HG03439 (cell line): Measurements from ENCODE around the gene SYVN1.
"Not testable (repeated sequence)": the region's sequence is repeated elsewhere in the genome, so short reads cannot be mapped to it uniquely, and the experiment has no call there.

Experiments used
- ATAC-seq: cut with Tn5 transposase; IDR thresholded peaks from one replicate; pipeline ENCODE4 v1.9.1; 2021; ENCODE audit warnings: mild to moderate bottlenecking, moderate library complexity; ENCODE audit not compliant: unreplicated experiment

SYVN1 gene

DNA sequence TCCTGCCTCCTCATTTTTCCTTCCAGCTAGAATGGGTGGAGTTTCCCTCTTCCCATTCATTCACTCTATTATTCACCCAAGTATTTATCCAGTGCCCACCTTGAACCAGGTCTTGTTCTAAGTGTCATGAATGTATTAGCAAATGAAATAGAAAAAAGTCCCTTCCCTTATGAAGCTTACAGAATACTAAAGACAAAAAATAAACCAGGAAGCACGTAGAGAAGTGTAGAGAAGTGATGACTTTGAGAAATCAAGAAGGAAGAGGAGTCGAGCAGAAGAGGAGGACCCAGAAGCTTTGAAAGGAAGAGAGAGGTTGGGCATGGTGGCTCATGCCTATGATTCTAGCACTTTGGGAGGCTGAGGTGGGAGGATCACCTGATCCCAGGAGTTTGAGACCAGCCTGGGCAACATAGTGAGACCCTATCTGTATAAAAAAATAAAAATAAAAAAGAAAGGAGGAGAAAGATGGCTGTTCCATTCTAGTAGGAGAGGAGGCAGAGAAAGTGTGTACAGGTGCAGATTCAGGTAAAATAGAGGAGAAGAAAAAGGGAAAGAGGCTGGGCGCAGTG is 17.1 kb upstream of the SYVN1 start:
- ATAC-seq = no peak

DNA sequence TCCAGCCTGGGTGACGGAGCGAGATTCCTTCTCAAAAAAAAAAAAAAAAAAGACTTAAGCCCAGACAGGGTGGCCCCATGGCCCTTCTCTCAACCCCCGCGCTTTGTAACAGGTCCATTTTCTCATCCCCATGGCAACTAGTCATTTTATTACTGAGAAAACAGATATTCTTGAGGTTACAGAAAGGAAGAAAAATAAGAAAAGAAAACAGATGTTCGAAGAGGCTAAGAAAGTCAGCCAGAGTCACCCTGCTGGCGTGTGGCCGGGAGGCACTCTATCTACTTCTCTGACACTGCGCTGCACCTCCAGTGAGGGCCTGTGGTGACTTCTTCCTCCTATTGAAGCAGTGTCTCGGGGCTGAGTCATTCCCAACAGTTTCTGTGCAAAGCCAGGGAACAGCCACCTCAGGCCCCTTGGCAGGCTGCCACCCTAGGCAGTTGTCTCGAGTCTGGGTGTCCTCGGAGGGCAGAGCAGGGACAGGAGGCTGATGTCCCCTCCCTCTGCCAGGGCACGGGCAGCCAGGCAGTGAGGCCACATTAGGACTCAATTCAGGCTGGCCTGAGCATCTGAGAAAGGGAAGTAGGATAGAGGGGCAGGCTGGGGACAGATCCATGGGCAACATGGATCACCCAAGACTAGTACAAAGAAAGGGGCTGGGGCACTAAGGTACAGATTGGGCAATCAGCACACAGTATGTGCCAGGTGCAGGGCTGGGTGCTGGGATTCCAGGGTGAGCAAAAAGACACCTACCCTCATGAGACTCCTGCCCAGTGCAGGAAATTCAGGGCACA is 16.4 kb upstream of the SYVN1 start:
- no peak for ATAC-seq

DNA sequence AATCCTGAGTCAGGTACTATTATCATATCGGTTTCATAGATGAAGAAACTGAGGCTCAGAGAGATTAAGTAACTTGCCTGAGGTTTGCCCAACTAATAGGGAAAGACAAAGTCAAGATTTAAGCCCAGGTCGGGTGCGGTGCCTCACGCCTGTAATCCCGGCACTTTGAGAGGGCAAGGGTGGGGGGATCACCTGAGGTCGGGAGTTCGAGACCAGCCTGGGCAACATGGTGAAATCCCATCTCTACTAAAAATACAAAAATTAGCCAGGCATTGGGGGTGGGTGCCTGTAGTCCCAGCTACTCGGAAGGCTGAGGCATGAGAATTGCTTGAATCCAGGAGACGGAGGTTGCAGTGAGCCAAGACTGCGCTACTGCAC is 15.8 kb upstream of the SYVN1 start:
- not testable (repeated sequence) for ATAC-seq

DNA sequence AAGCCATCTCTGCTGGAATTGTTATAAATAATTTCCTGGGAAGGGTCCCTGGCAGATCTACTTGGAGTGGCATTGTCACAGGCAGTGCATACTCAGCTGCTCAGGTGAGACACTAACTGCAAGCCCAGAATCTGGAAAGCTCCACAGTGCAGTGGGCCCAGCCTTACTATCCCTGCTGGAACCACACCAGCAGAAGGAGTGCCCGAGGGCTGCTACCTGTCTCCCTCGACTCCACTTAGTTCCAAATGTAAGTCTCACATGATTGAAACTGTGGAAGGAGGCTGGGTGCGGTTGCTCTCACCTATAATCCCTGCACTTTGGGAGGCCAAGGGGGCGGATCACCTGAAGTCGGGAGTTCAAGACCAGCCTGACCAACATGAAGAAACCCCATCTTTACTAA is 14.3 kb upstream of the SYVN1 start:
- ATAC-seq = no peak

DNA sequence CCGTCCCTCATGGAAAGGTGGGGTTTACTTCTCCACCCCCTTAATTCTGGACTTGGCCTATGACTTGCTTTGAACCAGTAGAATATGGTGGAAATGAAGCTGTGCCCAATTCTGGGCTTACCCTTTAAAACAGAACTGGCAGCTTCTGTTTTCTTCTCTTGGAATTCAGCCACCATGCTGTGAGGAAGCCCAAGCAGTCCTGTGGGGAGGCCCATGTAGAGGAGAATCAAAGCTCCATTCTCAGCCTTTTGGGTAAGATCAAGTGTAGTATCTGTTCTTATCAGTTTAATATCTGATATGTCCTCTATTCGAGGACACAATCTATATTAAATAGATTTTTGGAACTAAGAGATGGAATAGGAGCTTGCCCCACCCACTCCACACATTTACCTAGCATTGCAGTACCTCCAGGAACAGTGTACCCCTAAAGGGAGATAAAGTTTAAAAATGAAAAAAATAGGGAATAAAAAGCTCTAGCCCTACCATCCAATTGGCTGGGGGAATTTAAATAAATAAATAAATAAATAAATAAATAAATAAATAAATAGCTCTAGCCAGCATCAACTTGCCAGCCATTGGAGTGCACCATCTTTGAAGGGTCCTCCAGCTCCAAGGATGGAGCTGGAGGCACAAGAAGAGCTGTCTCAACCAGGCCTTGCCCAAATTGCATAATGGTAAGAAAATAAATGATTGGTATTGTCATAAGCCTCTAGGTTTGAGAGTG is 13.2 kb upstream of the SYVN1 start:
- ATAC-seq = no peak

DNA sequence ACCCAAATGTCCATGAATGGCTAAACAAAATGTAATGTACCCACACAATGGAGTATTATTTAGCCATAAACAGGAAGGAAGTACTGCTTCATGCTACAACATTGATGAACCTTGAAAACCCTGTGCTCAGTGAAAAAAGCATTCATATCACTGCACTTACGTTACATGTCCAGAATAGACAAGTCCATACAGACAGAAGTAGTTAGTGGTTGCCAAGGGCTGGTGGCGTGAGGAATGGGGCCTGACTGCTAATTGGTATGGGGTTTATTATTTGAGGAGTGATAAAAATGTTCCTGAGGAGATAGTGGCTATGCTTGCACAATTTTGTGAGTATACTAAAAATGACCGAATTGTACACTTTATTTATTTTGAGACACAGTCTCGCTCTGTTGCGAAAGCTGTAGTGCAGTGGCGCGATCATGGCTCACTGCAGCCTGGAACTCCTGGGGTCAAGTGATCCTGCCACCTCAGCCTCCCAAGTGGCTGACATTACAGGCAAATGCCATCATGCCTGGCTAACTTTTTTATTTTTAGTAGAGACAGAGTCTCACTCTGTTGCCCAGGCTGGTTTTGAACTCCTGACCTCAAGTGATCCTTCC is 7.7 kb upstream of the SYVN1 start:
- ATAC-seq = no peak

DNA sequence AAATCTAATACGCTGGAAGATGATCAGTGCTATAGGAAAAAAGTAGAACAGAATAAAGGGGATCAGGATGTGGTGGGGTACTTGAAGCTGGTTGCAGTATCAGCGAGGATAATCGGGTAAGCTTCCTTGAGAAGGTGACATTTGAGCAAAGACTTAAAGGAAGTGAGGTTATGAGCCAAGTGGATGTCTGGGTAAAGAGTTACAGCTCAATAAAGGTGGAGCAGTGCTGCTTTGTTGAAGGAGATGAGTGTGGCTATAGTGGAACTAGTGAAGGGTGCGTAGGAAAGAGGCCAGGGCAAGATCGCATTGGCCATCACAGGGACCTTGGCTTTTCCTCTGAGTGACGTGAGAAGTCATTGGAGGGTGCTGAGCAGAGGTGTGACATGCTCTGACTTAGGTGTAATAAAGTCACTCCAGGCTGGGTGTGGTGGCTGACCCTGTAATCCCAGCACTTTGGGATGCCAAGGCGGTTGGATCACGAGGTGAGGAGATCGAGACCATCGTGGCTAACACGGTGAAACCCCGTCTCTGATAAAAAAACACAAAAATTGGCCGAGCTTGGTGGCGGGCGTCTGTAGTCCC is 2.3 kb upstream of the SYVN1 start:
- no peak for ATAC-seq

DNA sequence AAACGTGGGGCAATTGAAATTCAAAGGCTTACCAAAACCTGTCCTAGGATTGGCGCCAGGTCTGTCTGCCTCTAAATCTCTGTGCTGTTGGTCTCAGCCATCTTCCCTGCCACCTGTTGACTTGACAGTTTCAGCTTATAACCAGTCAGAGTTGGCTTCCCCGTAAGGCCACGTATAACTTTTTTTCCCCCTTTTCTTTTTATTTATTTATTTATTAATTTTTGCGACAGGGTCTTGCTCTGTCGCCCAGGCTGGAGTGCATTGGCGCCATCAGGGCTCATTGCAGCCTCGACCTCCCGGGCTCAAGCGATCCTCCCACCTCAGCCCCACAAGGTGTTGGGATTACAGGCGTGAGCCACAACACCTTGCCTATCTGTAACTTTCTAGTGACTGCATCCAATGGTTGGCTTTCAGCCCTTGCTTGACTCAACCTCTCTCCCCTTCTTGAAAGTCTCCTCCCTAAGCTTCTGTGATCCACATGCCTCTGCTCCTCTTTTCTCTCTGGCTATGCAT is 1.4 kb upstream of the SYVN1 start:
- no peak for ATAC-seq

DNA sequence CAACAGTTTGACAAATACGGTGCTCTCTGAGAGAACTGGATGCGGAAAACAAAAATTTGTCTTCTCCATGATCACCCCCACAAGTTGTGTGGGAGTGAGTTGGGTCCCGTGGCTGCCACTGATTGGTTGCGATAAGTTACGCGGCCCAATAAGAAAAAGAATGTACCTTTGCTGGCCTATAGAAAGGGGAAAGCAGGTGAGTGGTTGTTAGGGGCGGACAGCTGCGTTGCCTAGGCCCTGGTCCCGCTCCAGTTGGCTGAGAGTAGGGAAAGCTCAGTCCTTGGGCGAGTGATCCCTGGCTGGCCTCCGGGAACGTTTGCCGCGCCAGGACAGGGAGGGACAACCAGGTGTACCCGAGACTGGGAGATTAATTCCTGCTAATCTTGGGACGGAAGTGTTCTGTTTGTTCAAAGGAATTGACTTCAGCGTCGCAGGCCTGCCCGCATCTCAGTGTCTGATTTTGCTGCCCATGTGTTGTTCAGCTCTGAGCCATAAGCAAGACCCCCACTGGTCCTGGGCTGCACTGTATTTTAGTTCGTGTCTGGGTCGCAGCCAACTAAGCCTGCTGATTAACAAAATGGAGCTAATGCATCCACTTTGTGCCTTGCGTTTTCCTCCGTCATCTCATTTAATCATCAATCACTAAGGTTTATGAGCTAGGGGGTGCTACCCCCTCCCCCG is 773 bp upstream of the SYVN1 start:
- peak; percentile 56 for ATAC-seq

DNA sequence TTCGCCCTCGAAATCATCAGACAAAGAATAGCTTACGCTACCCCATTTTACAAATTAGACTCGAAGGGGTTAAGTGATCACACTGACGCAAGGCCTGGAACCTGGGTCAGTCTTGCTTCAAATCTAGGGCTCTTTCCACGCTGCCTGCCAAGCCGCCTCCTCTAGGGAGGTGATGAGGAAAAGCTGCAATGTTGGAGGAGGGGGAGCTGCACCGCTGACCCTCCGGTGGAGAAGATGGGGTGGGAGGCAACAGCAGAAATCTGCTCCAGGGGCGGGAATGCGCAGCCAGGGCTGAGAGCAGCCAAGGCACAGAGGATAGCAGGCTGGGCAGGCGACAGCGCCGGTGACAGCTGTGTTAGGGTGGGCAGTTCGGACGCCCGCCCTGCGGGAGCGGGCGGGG is 595 bp downstream of the SYVN1 start:
- ATAC-seq = no peak

DNA sequence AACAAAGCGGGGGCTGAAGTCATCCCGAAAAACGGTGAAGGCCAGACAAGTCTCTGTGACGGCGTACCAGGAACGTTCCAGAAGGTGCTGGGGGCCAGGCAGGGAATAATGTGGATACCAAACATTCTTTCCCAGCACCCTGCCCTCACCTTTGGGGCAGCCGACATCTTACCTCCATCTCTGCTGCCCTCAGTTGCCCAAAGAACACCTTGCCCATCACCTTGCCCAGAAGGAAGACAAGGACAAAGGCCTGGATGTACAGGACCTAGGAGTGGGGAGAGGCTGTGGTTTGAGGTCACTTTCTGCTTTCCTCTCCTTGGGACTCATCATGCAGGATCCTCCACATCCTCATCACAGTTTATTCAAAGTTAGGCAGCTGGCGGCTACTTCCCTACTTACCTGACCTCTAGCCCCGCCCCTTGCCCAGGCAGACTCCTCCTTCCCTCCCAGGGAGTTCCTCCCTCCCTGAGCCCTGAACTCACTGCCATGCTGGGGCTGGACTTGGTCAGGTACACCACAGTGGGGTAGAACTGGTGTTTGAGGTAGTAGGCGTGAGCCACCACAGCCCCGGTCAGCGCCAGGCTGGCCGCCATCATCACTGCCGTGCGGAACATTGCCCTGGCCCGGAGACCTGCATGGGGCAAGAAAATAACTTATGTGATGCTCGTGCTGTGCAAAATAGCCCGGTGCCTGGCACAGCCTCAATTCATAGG is 1.2 kb downstream of the SYVN1 start:
- ATAC-seq = no peak

DNA sequence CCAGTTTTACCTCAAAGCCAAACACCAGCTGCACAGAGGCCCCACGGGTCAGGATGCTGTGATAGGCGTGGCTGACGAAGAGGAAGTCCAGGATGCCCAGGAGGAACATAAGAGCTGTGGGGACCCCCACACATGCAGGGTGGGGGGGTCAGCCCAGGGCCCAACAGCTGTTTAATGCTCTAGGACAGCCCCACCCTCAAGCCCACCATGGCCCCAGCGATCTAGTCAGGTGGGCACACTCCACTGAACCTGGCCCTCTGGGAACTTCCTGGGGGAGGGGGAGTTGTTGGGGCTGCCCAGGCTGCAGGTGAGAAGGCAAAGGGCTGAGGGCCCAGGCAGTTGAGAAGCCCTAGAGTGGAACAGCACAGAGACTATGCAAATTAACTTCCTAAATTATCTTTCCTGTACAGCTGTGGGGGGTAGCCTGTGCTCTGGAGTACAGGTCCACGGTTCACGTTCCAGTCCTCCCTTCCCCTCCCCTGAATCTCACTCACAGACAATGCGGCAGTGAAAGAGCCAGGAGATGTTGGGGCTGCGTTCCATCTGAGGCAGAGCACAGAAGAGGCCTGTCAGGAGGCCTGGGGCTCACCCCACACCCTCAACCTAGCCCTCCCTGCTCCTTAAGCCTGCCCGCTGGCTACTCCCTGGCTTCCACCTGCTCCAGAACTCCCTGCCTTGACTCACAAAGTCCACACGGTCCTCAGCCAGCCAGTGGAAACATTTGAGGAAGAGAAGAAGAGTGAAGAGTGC is 1.9 kb downstream of the SYVN1 start:
- no peak for ATAC-seq

DNA sequence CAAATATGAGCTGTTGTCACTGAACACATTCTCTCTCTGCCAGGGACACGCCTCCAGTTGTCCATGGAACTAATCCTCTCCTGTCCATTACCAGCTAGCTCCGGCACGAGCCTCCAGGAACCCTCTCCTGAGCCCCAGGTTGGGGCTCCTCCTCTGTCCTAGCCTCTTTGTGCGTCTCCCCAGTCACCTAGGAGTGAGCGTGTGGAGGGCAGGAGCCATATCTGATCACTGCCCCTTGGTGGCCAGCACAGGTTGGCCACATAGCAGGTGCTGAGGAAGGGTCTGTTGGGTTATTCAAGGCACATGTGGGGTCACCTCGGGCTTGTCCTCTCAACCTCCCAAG is 2.5 kb downstream of the SYVN1 start:
- ATAC-seq = no peak

DNA sequence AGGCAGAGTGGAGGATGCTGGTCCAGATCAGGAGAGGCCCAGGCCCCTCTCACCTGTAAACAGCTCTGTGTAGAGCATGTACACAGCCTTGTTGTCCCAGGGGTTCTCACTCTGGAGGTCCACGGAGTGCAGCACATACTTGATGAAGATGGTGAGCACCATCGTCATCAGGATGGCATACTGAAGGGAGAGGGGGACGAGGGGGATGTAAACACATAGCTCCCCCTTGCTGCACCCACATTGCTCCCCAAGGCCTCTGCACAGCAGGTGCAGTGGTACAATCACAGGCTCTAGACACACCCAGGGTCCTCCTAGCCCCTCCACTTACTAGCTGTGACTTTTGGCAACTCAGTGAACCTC is 2.9 kb downstream of the SYVN1 start:
- ATAC-seq = no peak

DNA sequence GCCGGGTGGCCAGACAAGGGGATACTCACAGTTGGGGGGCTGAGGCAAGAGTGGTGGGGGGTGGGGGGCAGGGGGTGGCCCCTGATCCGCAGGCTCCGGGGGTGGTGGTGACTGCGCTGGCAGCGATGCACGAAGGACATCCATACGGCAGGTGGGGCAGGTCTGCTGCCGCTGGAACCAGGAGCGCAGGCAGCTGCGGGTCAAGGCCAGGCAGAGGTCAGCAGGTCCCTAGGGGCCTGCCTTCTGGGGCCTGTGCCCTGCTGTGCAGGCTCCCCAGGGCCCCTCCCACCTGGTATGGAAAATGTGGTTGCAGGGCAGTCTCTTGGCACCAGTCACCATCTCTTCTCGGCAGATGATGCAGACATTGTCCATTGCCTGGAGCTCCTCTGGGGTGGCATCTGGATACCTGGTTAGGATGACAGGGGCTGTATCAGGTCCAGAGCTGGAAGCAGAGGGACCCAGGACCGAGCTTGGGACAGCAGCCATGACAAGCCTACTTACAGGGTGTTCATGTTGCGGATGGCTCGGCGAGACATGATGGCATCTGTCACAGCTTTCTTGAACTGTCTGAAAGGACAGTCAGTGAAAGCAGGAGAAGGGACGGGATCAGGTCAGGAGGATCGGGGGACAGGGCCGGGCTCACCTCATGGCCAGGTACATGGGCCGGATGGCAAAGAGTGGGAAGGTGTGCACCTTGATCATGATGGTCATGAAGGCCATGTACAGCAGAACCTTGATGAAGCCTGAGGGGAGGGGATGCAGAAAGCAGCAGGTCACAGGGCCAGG is 3.5 kb downstream of the SYVN1 start:
- ATAC-seq = no peak

DNA sequence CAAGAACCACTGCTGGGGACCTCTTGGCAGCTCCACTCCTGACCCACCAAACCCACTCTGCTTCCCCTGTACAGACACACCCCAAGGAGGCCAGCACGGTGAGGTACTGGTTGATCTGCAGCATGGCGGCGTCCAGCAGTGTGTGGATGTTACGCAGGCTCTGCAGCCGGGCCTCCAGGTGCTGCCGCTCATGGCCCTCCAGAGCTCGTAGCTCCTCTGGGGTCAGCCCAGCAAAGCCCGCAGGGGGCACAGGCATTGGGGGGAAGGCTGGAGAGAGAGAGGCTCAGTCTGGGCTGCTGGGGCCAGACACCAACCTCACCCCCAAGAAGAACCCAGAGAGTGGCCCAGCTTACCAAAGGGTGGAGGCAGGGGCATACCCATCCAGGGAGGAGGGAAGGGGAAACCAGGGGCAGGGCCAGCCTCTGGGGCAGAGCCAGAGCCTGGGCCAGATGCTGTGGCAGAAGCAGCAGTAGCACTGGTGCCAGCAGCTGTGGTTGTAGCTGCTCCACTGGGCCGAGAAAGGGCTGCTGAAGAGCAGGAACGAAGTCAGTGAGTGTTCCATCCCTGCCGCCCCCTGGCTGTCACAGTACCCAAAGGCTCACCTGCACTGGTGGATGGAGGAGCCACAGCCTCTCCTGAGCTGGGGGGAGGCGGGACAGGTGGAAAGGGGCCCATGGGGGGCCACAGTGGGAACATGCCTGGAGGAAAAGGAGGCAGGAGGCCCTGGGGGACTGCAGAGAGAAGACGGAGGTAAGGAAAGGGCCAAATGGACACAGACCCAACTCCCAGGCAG is 4.5 kb downstream of the SYVN1 start:
- ATAC-seq = no peak

DNA sequence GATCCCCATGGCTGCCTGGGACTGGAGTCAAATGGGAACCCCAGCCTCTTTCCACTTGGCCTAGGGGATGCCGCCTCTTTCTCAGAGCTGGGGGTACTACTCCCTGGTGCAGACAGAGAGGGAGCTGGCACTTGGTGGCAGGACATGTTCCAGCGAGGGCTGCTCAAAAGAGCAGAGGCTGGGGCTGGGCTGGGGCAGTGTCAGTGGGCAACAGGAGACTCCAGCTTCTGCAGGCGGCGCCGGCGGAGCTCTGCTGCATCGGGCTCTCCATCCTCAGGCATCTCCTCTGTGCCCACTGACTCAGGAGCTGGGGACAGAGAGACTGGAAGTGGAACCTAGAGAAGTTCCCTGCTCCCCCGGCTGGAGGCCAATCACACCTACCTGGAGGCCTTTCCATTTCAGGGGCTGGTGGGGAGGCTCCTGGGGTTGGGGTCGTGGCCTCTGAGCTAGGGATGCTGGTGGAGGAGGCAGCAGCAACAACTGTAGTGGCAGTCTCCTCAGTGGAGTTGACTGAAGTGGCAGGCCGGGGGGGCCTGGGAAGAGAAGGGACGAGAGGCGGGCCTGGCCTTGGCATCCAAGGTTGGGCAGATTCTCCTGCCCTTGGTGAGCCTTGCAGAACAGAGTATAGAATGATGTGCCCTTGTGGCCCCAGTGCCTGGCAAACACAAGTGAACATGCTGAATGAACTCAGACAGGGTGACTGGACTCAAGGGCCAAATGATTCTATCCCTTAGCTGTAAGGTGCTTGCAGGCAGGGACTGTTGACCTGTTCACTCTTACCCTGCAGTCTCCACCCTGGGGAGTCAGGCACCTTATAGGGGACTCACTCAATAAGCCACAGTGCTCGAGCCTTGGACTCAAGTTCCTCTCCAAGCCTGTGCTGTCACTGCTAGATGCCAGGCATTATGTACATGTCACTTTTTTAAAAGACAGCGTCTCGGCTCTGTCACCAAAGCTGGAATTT is 5.9 kb downstream of the SYVN1 start:
- no peak for ATAC-seq
